Measurements from ENCODE around the gene C19orf44. TPM values are rescaled to one million over a fixed set of nuclear protein-coding genes. Genes with fewer than 3 reads are reported as not detected.
"Not testable (repeated sequence)": the region's sequence is repeated elsewhere in the genome, so short reads cannot be mapped to it uniquely, and the experiment has no call there.

C19orf44 gene
- 1 to 10 TPM; 1.2 to 2.8 (median 1.4) TPM for total RNA-seq
- 2.6 TPM for total RNA-seq (2013)

DNA sequence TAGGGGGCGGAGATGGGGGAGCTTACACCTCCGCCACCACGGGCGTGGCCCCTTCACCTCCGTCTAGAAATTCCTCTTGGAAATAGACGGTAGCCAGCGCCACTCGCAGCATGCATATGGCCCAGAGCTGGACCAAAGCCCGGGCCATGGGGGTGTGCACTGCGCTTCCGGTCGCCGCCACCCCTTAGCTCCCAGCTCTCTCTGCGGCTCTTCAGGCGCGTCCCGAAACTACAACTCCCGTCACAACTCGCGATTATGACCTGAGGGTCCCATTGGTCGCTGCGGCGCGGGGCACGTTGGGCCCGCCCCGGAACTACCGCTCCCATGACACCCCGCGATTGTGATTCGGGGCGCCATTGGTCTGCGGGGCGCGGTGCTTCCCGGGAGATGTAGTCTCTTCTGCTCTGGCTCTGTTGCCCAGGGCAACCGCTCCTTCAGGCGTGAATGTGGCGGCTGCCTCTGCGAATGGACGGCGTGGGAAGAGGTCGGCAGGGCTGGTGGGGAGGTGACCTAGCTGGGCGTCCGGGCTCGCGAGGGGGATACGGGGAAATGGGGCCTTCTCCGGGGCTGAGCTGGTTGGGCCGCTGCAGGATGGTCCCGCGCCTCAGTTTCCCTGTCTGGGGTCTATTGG is at the start of gene C19orf44, which contains the start of gene CALR3:
TSS of gene C19orf44 (plus strand) at position 413 of the 631 bp plus-strand sequence. CDS start 4,399 bp downstream, outside the sequence.
TSS of gene CALR3 (minus strand) at position 186 of the 631 bp plus-strand sequence. CDS start at position 148, 38 bp downstream.
- intact Hi-C loops (cut with micrococcal nuclease): loop anchor here (1.0 kb wide), 2 partner anchors 46 to 47 kb away; partner anchors contain the start of gene CHERP
- ATAC-seq (peak; percentile 98 to 100 (median 98)), DNase-seq (peak; percentile 95 to 98)
- H3K9me3 ChIP-seq (ENCODE audit: control insufficient read depth, insufficient read depth, low read length): no peaks in the 10 kb centered on the region
- TF ChIP-seq, protein P1, sequence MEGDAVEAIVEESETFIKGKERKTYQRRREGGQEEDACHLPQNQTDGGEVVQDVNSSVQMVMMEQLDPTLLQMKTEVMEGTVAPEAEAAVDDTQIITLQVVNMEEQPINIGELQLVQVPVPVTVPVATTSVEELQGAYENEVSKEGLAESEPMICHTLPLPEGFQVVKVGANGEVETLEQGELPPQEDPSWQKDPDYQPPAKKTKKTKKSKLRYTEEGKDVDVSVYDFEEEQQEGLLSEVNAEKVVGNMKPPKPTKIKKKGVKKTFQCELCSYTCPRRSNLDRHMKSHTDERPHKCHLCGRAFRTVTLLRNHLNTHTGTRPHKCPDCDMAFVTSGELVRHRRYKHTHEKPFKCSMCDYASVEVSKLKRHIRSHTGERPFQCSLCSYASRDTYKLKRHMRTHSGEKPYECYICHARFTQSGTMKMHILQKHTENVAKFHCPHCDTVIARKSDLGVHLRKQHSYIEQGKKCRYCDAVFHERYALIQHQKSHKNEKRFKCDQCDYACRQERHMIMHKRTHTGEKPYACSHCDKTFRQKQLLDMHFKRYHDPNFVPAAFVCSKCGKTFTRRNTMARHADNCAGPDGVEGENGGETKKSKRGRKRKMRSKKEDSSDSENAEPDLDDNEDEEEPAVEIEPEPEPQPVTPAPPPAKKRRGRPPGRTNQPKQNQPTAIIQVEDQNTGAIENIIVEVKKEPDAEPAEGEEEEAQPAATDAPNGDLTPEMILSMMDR (IDR thresholded peaks at IDR 0.05): no peak
- WGBS (ENCODE audit: insufficient coverage): under 1% methylated on average over 52 of the region's 52 CpGs
- H3K4me3 ChIP-seq (ENCODE audit: low read length): peak within 1 kb of the TSS; percentile 61
- H3K27me3 Mint-ChIP-seq (ENCODE audit: low read depth in 2 of 2): no peaks in the 10 kb centered on the region
- peak within 1 kb of the TSS; percentile 98 for H3K4me3 Mint-ChIP-seq
- H3K4me1 ChIP-seq (ENCODE audit: control insufficient read depth, insufficient read depth, low read length): peaks cover 16% of the 10 kb centered on the region
- H3K36me3 ChIP-seq (ENCODE audit: control insufficient read depth, insufficient read depth, low read length): no peaks in the 10 kb centered on the region
- H3K27ac ChIP-seq (ENCODE audit: low read length): peak within 1 kb of the TSS; percentile 55
- H3K36me3 Mint-ChIP-seq: no peaks in the 10 kb centered on the region
- H3K27me3 ChIP-seq (ENCODE audit: control insufficient read depth, insufficient read depth, low read length): no peaks in the 10 kb centered on the region
- H3K9me3 Mint-ChIP-seq: no peaks in the 10 kb centered on the region
- H3K27ac Mint-ChIP-seq: peak within 1 kb of the TSS; percentile 91 to 95
- H3K4me1 Mint-ChIP-seq: peaks cover 9 to 12% of the 10 kb centered on the region in 2 donors

DNA sequence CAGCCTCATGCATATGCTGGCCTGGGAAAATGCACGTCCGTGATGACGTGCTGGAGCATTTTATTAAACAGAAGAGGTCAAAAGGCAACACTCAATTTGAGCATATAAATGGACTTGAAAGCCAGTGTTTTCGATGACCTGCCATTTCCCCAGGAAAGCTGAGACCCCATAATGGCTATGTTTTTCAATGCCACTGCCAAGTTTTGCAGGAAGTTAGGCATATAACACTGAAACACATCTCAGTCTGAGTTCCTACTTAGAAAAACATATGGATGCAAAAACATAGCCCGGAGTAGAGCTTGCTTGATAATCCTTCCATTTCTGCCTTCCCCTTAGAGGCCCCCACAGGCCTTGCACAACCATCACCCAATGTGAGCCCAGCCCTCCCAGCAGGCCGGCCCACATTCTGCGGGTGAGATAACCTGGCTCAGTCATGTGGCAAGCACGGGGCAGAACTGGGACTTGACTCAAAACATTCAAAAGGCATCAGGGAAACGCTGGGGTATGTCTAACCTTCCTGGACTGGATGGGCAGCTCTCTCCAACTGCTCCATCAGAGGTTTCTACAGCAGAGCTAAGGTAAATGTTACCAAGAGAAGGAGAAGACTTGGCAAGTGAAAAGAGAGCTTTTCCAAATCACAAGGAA is 49.3 kb upstream of the C19orf44 start:
- 23% methylated on average over 9 of the region's 9 CpGs for WGBS (ENCODE audit: insufficient coverage)
- H3K4me3 Mint-ChIP-seq: peak overlapping the region; percentile 91
- H3K27ac ChIP-seq (ENCODE audit: low read length): peak overlapping the region; percentile 88

DNA sequence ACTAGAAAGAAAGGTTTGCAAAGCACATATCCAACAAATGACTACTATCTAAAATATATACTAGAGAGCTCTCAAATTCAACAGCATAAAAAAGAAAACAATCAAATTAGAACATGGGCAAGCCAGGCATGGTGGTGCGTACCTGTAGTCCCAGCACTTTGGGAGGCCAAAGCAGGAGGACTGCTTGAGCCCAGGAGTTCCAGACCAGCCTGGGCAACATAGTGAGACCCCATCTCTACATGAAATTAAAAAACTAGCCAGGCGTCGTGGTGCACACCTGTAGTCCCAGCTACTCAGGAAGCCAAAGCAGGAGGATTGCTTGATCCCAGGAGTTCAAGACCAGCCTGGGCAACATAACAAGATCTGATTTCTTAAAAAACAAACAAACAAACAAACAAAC is 47.3 kb upstream of the C19orf44 start:
- Mint-ChIP-seq H3K4me1 (peaks cover 67 to 72% of the 10 kb centered on the region in 2 donors), H3K27ac (peak overlapping the region; percentile 96 to 97), H3K4me3 (peak overlapping the region; percentile 73)
- H3K27me3 ChIP-seq (ENCODE audit: control insufficient read depth, insufficient read depth, low read length); ATAC-seq; DNase-seq; H3K36me3 Mint-ChIP-seq; H3K36me3 ChIP-seq (ENCODE audit: control insufficient read depth, insufficient read depth, low read length); H3K27me3 Mint-ChIP-seq (ENCODE audit: low read depth in 2 of 2); H3K9me3 ChIP-seq (ENCODE audit: control insufficient read depth, insufficient read depth, low read length); H3K9me3 Mint-ChIP-seq: not testable (repeated sequence)
- 90% methylated on average over 3 of the region's 3 CpGs for WGBS (ENCODE audit: insufficient coverage)
- H3K4me1 ChIP-seq (ENCODE audit: control insufficient read depth, insufficient read depth, low read length): peaks cover 86% of the 10 kb centered on the region
- H3K27ac ChIP-seq (ENCODE audit: low read length): peak overlapping the region; percentile 81
- intact Hi-C loops (cut with micrococcal nuclease): loop anchor here (1.0 to 5.0 kb wide), 4 partner anchors 14 to 372 kb away; partner anchors contain the start of genes C19orf44, CALR3 and TPM4
- H3K4me3 ChIP-seq (ENCODE audit: low read length): peak overlapping the region; percentile 12

More for the DNA sequence above, 49.3 kb upstream of the C19orf44 start:
- Histone ChIP-seq H3K9me3 (ENCODE audit: control insufficient read depth, insufficient read depth, low read length) (peaks cover 7% of the 10 kb centered on the region), H3K4me3 (ENCODE audit: low read length) (no peak overlapping the region), H3K4me1 (ENCODE audit: control insufficient read depth, insufficient read depth, low read length) (peaks cover 91% of the 10 kb centered on the region), H3K27me3 (ENCODE audit: control insufficient read depth, insufficient read depth, low read length) (no peaks in the 10 kb centered on the region), H3K36me3 (ENCODE audit: control insufficient read depth, insufficient read depth, low read length) (no peaks in the 10 kb centered on the region)
- ATAC-seq: peak; percentile 78 to 85 (median 80)
- Mint-ChIP-seq H3K36me3 (no peaks in the 10 kb centered on the region), H3K27ac (peak overlapping the region; percentile 96 to 97), H3K27me3 (ENCODE audit: low read depth in 2 of 2) (no peaks in the 10 kb centered on the region), H3K9me3 (peaks cover 0 to 3% of the 10 kb centered on the region in 2 donors), H3K4me1 (peaks cover 76 to 81% of the 10 kb centered on the region in 2 donors)
- peak; percentile 72 to 81 for DNase-seq
- intact Hi-C loops (cut with micrococcal nuclease): loop anchor here (5.0 kb wide), 2 partner anchors 110 to 370 kb away; partner anchors contain the start of gene TPM4
- TF ChIP-seq, protein P1 (IDR thresholded peaks at IDR 0.05): no peak
